NCI-H446 (cell line): ENCODE data around the gene PCDHB8.
A peak's percentile ranks its signal among the peaks of the same experiment; 100 is the strongest.
"Not testable (repeated sequence)": the region's sequence is repeated elsewhere in the genome, so short reads cannot be mapped to it uniquely, and the experiment has no call there.

Experiments
- DNase-seq, 2 experiments: peaks; one replicate each; lab custom pipeline; 2025; lab: John Stamatoyannopoulos, UW

The PCDHB8 gene

DNA sequence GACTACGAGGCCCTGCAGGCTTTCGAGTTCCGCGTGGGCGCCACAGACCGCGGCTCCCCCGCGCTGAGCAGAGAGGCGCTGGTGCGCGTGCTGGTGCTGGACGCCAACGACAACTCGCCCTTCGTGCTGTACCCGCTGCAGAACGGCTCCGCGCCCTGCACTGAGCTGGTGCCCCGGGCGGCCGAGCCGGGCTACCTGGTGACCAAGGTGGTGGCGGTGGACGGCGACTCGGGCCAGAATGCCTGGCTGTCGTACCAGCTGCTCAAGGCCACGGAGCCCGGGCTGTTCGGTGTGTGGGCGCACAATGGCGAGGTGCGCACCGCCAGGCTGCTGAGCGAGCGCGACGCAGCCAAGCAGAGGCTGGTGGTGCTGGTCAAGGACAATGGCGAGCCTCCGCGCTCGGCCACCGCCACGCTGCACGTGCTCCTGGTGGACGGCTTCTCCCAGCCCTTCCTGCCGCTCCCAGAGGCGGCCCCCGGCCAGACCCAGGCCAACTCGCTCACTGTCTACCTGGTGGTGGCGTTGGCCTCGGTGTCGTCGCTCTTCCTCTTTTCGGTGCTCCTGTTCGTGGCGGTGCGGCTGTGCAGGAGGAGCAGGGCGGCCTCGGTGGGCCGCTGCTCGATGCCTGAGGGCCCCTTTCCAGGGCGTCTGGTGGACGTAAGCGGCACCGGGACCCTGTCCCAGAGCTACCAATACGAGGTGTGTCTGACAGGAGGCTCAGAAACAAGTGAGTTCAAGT is 6.7 kb downstream of the PCDHB8 start:
- DNase-seq: not testable (repeated sequence)

DNA sequence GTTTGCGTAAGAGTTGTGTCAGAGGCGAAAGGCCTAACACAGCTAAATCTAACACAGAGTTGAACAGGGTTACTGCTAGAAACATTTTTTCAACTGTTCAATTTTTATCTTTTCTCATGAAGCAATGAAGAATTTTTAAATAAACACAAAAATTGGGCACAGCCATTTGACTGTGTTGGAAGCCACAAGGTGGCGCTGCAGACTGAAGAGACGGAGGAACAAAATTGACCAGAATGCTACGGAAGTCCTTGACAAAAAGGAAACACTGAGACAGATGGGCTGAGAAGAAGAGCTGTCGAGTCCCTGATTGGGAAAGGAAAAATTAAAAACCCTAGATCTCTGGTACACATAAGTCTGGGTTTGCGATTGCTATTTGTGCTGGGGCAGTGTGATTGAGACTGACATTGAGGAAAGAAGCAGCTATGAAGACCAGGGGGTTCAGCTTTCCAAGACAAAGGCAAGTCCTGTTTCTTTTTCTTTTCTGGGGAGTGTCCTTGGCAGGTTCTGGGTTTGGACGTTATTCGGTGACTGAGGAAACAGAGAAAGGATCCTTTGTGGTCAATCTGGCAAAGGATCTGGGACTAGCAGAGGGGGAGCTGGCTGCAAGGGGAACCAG is 9.4 kb downstream of the PCDHB8 start, which contains the start of gene PCDHB9:
TSS of gene PCDHB9 (plus strand) at position 265 of the 616 bp plus-strand sequence. CDS start at position 423, 158 bp downstream.
- DNase-seq: peak; percentile 32 to 45

DNA sequence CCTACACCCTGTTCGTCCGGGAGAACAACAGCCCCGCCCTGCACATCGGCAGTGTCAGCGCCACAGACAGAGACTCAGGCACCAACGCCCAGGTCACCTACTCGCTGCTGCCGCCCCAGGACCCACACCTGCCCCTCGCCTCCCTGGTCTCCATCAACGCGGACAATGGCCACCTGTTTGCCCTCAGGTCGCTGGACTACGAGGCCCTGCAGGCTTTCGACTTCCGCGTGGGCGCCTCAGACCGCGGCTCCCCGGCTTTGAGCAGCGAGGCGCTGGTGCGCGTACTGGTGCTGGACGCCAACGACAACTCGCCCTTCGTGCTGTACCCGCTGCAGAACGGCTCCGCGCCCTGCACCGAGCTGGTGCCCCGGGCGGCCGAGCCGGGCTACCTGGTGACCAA is 11.1 kb downstream of the PCDHB8 start:
- not testable (repeated sequence) for DNase-seq

DNA sequence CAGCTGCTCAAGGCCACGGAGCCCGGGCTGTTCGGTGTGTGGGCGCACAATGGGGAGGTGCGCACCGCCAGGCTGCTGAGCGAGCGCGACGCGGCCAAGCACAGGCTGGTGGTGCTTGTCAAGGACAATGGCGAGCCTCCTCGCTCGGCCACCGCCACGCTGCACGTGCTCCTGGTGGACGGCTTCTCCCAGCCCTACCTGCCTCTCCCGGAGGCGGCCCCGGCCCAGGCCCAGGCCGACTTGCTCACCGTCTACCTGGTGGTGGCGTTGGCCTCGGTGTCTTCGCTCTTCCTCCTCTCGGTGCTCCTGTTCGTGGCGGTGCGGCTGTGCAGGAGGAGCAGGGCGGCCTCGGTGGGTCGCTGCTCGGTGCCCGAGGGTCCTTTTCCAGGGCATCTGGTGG is 11.5 kb downstream of the PCDHB8 start:
- DNase-seq: not testable (repeated sequence)

DNA sequence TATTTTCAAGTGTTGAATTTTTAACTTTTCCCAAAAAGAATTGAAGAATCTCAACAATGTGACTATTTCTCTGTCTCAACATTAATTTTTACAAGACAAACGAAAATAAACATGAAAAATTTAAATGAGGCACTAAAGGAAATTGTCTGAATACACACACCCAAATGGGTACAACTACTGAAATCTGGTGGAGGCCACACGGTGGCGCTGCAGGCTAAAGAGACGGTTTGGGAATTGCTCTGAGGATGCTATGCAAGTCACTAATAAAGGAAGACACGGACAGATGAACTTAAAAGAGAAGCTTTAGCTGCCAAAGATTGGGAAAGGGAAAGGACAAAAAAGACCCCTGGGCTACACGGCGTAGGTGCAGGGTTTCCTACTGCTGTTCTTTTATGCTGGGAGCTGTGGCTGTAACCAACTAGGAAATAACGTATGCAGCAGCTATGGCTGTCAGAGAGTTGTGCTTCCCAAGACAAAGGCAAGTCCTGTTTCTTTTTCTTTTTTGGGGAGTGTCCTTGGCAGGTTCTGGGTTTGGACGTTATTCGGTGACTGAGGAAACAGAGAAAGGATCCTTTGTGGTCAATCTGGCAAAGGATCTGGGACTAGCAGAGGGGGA is 14.6 kb downstream of the PCDHB8 start, which contains the start of gene PCDHB10:
TSS of gene PCDHB10 (plus strand) at position 244 of the 616 bp plus-strand sequence. CDS start at position 444, 200 bp downstream.
- peak; percentile 4 to 58 for DNase-seq

DNA sequence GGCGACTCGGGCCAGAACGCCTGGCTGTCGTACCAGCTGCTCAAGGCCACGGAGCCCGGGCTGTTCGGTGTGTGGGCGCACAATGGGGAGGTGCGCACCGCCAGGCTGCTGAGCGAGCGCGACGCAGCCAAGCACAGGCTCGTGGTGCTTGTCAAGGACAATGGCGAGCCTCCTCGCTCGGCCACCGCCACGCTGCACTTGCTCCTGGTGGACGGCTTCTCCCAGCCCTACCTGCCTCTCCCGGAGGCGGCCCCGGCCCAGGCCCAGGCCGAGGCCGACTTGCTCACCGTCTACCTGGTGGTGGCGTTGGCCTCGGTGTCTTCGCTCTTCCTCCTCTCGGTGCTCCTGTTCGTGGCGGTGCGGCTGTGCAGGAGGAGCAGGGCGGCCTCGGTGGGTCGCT is 16.7 kb downstream of the PCDHB8 start:
- DNase-seq: not testable (repeated sequence)

DNA sequence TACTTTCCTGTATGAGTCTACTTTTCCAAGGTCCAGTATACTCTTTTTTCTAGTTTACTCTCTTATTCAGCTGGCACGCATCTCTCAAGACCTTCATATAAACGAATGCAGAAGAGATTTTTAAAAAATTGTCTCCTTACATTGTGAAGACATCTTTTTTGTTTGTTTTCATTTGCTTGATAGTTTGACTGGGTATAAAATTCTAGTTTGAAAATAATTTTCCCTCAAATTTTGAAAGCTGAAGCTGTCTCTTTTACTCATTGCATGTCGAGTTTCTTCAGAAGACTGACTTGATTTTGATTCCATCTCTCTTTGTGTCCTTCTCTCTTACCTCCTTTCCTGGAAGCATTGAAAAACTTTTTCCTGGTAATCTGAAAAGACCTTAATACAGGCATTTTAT is 18.8 kb downstream of the PCDHB8 start:
- no peak for DNase-seq

DNA sequence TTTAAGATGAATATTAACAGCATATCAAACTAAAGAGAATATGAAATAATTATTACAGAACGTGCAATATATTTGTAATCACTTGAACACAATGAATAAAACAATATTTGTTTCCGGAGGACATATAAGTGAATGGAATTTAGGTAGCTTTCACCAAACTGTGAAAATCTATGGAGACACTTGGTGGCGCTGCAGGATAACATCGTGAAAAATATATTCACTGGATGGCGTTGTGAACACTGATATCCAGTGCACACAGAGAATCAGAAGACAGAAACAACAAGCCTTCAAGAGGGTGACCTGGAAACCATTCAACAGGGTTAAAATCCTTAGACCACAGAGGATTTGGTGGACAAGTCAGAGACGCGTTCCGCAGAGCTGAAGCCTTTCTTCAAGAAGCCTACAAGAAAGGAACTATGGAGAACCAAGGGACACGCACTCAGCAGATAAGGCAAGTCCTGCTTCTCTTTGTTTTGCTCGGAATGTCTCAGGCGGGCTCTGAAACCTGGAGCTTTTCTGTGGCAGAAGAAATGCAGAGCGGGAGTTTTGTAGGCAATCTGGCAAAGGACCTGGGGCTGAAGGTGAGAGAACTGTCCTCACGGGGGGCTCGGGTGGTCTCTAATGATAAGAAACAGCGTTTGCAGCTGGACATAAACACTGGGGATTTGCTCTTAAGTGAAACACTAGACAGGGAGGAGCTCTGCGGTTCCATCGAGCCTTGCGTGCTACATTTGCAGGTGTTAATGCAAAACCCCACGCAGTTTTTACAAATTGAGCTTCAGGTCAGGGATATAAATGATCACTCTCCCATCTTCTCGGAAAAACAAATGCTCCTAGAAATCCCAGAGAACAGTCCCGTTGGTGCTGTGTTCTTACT is 22.0 kb downstream of the PCDHB8 start, which contains the start of gene PCDHB11:
TSS of gene PCDHB11 (plus strand) at position 269 of the 877 bp plus-strand sequence. CDS start at position 417, 148 bp downstream.
- peak; percentile 39 to 54 for DNase-seq

DNA sequence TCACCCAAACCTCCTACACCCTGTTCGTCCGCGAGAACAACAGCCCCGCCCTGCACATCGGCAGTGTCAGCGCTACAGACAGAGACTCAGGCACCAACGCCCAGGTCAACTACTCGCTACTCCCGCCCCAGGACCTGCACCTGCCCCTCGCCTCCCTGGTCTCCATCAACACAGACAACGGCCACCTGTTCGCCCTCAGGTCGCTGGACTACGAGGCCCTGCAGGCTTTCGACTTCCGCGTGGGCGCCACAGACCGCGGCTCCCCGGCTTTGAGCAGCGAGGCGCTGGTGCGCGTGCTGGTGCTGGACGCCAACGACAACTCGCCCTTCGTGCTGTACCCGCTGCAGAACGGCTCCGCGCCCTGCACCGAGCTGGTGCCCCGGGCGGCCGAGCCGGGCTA is 23.5 kb downstream of the PCDHB8 start:
- DNase-seq: not testable (repeated sequence)

DNA sequence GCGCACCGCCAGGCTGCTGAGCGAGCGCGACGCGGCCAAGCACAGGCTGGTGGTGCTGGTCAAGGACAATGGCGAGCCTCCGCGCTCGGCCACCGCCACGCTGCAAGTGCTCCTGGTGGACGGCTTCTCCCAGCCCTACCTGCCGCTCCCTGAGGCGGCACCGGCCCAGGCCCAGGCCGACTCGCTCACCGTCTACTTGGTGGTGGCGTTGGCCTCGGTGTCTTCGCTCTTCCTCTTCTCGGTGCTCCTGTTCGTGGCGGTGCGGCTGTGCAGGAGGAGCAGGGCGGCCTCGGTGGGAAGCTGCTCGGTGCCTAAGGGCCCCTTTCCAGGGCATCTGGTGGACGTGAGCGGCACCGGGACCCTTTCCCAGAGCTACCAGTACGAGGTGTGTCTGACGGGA is 24.1 kb downstream of the PCDHB8 start:
- not testable (repeated sequence) for DNase-seq

DNA sequence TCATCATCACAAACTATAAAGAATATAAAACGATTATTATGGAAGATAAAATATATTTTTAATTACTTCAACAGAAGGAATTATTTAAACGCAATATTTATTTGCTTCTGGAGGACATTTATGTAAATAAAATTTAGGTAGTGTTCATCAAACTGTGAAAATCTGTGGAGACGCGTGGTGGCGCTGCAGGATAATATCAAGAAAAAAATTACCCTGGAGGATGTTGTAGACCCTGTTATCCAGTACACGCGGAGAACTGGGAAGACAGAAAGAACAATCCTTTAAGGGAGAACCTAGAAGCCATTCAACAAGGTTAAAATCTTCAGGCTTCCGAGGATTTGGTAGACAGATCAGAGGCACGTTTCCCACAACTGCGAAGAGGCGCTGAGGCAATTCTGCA is 30.9 kb downstream of the PCDHB8 start, which contains the start of gene PCDHB12:
TSS of gene PCDHB12 (plus strand) at position 242 of the 400 bp plus-strand sequence. CDS start 189 bp downstream, outside the sequence.
- DNase-seq: peak; percentile 27 to 56

DNA sequence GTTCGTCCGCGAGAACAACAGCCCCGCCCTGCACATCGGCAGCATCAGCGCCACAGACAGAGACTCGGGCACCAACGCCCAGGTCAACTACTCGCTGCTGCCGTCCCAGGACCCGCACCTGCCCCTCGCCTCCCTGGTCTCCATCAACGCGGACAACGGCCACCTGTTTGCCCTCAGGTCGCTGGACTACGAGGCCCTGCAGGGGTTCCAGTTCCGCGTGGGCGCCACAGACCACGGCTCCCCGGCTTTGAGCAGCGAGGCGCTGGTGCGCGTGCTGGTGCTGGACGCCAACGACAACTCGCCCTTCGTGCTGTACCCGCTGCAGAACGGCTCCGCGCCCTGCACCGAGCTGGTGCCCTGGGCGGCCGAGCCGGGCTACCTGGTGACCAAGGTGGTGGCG is 32.7 kb downstream of the PCDHB8 start:
- not testable (repeated sequence) for DNase-seq

DNA sequence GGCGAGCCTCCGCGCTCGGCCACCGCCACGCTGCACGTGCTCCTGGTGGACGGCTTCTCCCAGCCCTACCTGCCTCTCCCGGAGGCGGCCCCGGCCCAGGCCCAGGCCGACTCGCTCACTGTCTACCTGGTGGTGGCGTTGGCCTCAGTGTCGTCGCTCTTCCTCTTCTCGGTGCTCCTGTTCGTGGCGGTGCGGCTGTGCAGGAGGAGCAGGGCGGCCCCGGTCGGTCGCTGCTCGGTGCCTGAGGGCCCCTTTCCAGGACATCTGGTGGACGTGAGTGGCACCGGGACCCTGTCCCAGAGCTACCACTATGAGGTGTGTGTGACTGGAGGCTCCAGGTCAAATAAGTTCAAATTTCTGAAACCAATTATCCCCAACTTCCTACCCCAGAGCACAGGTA is 33.3 kb downstream of the PCDHB8 start:
- DNase-seq: not testable (repeated sequence)

DNA sequence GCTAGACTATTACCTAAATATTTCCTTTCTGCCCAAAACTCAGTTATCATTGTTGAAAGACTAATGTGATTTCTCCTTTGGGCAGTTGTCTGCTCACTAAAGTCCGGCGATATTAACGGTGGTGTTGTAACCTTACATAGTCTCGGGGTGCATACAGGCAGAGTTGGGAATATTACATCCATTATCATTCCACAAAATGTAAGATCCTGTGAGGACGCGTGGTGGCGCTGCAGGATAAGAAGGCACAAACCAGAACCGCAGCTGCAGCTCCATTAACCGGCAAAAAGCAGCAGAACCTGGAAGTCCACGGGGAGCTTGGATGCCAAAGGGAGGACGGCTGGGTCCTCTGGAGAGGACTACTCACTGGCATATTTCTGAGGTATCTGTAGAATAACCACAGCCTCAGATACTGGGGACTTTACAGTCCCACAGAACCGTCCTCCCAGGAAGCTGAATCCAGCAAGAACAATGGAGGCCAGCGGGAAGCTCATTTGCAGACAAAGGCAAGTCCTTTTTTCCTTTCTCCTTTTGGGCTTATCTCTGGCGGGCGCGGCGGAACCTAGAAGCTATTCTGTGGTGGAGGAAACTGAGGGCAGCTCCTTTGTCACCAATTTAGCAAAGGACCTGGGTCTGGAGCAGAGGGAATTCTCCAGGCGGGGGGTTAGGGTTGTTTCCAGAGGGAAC is 36.2 kb downstream of the PCDHB8 start, which contains the start of gene PCDHB13:
TSS of gene PCDHB13 (plus strand) at position 264 of the 684 bp plus-strand sequence. CDS start at position 469, 205 bp downstream.
- DNase-seq: peak; percentile 11 to 47

DNA sequence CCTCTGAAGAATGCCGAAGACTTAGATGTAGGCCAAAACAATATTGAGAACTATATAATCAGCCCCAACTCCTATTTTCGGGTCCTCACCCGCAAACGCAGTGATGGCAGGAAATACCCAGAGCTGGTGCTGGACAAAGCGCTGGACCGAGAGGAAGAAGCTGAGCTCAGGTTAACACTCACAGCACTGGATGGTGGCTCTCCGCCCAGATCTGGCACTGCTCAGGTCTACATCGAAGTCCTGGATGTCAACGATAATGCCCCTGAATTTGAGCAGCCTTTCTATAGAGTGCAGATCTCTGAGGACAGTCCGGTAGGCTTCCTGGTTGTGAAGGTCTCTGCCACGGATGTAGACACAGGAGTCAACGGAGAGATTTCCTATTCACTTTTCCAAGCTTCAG is 37.0 kb downstream of the PCDHB8 start:
- not testable (repeated sequence) for DNase-seq

DNA sequence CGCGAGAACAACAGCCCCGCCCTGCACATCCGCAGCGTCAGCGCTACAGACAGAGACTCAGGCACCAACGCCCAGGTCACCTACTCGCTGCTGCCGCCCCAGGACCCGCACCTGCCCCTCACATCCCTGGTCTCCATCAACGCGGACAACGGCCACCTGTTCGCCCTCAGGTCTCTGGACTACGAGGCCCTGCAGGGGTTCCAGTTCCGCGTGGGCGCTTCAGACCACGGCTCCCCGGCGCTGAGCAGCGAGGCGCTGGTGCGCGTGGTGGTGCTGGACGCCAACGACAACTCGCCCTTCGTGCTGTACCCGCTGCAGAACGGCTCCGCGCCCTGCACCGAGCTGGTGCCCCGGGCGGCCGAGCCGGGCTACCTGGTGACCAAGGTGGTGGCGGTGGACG is 37.9 kb downstream of the PCDHB8 start:
- DNase-seq: not testable (repeated sequence)

DNA sequence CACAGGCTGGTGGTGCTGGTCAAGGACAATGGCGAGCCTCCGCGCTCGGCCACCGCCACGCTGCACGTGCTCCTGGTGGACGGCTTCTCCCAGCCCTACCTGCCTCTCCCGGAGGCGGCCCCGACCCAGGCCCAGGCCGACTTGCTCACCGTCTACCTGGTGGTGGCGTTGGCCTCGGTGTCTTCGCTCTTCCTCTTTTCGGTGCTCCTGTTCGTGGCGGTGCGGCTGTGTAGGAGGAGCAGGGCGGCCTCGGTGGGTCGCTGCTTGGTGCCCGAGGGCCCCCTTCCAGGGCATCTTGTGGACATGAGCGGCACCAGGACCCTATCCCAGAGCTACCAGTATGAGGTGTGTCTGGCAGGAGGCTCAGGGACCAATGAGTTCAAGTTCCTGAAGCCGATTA is 38.4 kb downstream of the PCDHB8 start:
- DNase-seq: not testable (repeated sequence)

DNA sequence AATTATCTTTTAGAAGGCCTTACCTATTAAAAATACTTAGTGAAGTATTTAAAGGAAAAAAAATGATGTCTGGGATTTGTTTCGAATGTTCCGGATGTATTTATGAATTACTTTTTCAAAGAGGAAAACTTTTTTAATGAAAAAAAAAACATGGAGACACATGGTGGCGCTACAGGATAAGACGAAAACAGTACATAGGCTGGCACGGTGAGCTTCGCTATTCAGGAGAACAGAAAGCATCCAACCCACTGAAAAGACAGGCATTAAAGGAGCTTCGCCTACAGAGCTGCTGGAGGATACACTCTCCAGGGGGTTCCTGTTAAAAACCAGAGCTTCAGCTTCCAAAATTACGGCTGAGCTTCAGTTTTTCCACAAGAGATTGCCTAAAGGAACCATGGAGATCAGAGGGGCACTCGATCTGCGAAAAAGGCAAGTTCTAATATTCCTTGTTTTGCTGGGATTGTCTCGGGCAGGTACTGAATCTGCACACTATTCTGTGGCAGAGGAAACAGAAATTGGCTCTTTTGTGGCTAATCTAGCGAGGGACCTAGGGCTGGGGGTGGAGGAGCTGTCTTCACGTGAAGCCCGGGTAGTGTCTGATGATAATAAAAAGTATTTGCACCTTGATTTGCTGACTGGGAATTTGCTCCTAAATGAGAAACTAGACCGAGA is 45.7 kb downstream of the PCDHB8 start, which contains the start of gene PCDHB14:
TSS of gene PCDHB14 (plus strand) at position 232 of the 672 bp plus-strand sequence. CDS start at position 395, 163 bp downstream.
- peak; percentile 3 to 66 for DNase-seq

DNA sequence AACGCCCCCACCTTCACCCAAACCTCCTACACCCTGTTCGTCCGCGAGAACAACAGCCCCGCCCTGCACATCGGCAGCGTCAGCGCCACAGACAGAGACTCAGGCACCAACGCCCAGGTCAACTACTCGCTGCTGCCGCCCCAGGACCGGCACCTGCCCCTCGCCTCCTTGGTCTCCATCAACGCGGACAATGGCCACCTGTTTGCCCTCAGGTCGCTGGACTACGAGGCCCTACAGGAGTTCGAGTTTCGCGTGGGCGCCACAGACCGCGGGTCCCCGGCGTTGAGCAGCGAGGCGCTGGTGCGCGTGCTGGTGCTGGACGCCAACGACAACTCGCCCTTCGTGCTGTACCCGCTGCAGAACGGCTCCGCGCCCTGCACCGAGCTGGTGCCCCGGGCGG is 47.3 kb downstream of the PCDHB8 start:
- DNase-seq: not testable (repeated sequence)

DNA sequence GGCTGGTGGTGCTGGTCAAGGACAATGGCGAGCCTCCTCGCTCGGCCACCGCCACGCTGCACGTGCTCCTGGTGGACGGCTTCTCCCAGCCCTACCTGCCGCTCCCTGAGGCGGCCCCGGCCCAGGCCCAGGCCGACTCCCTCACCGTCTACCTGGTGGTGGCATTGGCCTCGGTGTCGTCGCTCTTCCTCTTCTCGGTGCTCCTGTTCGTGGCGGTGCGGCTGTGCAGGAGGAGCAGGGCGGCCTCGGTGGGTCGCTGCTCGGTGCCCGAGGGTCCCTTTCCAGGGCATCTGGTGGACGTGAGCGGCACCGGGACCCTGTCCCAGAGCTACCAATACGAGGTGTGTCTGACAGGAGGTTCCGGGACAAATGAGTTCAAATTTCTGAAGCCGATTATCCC is 47.8 kb downstream of the PCDHB8 start:
- not testable (repeated sequence) for DNase-seq
